Measurements from ENCODE around the gene TEX14. TPM values are rescaled to one million over a fixed set of nuclear protein-coding genes. Genes with fewer than 3 reads are reported as not detected.
"Not testable (repeated sequence)": the region's sequence is repeated elsewhere in the genome, so short reads cannot be mapped to it uniquely, and the experiment has no call there.

Gene TEX14
- polyA plus RNA-seq (2013, experiment 1 of 2; ENCODE audit: insufficient read length) = 0.86 TPM
- polyA plus RNA-seq (2013, experiment 2 of 2; ENCODE audit: insufficient read length) = 0.62 TPM

GRCh38 chr17:58691701-58692238, at the start of gene TEX14:
Gene TEX14, minus strand, starts transcription at chr17:58692045. Its CDS starts 40,044 bp downstream, at chr17:58652001.
- no peak for DNase-seq

DNA sequence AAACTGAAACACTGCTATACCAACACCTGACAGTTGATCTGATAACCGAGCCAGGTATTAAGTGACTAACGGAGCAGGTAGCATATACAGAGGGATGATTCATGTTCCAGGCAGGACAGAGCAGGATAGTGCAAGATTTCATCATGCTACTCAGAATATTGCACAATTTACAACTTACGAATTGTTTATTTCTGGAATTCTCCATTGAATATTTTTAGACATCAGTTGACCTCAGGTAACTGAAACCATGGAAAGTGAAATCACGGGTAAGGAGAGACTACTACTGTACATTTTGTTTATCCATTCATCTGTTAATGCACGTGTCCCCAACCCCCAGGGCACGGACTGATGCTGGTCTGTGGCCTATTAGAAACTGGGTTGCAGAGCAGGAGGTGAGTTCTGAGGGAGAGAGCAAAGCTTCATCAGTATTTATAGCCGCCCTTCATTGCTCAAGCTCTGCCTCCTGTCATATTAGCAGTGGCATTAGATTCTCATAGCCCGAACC, 49.3 kb upstream of the TEX14 start:
- DNase-seq = peak; percentile 9

GRCh38 chr17:58734811-58735210, 43.0 kb upstream of the TEX14 start:
- no peak for DNase-seq

DNA sequence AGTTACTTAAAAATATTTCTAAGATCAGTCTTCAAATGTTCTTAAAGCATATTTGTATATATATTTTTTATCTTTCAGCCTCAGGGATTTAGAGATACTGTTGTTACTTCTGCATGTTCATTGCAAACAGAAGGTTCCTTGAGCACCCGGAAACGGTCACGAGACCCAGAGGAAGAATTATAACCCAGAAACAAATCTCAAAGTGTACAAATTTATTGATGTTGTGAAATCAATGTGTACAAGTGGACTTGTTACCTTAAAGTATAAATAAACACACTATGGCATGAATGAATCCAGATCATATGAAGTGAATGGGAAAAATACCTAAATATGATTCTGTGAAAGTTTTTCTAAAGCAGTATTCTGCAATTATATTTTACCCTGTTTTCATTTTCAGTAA, 42.2 kb upstream of the TEX14 start:
- no peak for DNase-seq

DNA sequence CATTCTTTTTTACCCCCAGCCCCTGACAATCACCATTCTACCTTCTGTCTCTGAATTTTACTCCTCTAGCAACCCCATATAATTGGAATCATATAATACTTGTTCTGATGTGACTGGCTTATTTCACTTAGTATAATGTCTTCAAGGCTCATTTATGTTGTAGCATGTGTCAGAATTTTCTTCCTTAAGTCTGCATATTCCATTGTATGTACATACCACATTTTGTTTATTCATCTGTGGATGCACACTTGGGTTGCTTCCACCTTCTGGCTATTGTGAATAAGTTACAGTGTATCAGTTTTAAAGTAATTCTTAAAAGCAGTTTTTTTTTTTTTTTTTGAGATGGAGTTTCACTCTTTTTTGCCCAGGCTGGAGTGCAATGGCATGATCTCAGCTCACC, 39.1 kb upstream of the TEX14 start:
- DNase-seq = no peak

DNA sequence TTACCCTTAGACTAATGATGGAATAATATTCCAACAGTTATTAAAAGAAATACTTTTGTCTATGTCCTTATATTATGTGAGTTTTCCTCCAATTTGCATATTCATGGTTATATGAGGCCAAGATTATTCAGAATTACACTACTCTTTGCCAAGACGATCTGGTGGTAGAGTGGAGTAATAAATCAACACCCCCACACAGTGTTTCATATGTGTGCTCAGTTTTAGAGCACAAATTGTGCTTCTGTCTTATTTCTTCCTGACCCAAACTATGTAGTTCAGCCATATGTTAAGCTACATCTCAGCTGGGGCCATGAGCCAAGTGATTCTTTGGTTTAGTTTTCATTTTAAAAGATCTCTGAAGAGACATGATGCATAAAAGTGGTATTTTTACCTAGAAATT, 37.0 kb upstream of the TEX14 start:
- DNase-seq = peak; percentile 48

DNA sequence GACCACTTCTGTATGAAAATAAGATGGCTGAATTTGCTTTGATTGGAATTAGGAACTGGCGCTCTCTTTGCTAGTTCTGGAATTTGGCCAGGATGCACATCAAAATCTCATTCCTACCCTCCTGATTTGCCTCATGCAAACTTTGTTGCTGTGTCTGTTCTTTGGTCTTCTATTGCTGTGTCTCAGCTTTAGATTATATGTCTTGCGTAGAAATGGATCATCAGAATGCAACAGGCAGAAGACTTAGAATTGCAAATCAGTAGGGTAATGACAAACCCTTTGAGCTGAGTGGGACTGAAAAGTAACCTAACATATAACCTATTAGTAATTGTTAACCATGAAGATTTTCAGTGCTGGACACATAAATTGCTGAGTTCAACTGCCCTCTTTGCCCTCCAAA, 30.9 kb upstream of the TEX14 start:
- no peak for DNase-seq

DNA sequence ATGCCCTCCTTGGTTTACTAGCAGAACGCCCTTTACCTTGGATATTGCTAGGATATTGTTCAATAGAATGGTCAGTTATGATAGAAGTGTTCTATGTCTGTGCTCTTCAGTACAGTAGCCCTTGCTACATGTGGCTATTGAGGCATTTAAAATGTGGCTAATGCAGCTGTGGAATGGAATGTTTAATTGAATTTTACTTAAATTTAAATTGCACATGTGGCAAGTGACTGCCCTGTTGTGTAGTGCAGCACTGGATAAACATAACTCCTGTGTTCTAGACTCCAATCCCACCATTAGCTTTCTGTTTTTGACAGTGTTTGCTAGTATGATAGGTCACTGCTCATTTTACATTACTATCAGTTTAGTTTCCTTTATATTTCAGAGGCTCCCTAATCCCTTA, 30.4 kb upstream of the TEX14 start:
- no peak for DNase-seq

DNA sequence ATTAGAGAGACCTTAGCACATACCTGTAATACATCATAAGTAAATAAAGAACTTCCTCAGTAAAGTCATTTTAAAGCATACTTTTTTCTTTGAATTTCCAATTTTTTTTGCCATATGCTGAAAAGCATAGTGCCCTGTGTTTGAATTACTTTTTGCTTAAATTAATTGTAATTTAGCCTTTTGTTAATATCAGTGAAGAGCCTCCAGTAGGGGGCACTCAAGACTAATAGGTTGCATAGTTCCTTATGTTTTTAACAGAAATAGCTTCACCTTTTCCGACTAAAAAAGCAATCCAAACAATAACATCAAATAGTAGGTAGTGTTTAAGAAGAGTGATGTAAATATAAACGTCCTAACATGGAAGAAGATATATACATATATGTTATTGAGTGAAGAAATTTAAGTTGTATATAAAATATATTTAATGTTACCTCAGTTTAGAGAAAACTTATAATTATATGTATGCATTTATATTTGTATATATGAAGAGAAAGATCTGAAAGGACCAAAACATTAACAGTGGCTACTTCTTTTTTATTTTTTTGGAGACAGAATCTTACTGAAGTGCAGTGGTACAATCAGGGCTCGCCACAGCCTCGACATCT, 19.2 kb upstream of the TEX14 start:
- peak; percentile 53 for DNase-seq

DNA sequence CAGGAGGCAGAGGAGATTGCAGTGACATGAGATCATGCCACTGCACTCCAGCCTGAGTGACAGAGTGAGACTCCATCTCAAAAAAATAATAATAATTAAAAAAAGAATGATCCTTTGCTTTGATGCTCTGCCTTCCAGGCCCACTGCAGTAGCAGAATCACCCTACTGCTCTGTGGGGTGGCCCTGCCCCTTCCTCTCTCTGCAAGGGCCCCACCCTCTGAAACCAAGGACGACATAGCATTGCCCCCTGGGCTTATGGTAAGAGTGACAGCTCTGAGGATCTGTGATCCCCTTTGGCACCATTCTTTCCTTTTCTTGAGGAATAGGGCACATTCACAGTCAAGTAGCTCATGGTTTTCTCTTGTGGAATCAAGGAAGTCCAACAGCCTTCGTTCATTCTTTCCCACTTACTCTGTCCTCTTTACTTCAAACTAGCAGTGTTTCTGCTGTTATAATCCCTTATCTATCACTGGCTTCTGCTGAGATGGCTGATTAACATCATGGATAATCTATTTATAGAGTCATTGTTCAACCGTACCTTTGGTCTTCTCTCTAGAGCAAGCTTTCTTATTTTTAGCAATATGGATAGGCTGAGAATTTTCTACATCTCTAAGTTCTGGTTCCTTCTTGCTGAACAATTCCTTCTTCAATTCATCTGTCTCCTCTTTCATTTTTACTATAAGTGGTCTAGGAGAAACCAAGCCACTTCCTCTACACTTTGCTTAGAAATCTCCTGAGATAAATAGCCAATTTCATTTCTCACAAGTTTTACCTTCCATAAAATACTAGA, 14.7 kb upstream of the TEX14 start:
- DNase-seq = no peak

GRCh38 chr17:58703916-58704286, 12.1 kb upstream of the TEX14 start:
- DNase-seq = no peak

DNA sequence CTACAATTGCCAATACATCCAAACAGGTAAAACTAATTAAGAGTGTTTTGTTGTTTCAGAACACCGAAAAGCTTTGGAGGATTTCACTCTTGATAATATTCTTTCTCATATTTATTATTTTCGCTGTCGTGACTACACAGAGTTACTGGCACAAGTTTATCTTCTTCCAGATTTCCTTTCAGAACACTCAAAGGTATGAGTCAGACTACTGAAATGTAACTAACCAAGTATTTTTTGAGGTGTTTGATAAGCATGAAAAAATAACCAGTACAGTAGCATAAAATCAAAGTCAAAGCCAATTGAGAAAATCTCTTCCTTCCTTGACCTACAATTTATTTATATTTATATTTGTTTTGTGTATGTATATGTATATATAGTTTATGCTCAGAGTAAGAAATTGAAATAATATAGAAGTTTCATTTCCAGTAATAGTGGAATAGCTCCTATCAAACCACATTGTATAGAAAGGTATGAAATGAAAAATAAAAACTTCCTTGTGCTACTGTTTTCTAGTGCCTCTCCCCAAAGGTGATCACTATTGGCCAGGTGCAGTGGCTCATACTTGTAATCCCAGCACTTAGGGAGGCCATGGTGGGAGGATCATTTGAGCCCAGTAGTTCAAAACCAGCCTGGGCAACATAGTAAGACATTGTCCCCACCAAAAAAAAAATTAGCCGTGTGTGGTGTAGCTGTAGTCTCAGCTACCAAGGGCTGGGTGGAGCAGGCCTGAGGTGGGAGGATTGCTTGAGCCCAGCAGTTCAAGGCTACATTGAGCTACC, 11.5 kb upstream of the TEX14 start:
- DNase-seq = peak; percentile 32

- no peak for DNase-seq
These were observed 10.9 kb upstream of the TEX14 start for GRCh38 chr17:58702708-58703107.

DNA sequence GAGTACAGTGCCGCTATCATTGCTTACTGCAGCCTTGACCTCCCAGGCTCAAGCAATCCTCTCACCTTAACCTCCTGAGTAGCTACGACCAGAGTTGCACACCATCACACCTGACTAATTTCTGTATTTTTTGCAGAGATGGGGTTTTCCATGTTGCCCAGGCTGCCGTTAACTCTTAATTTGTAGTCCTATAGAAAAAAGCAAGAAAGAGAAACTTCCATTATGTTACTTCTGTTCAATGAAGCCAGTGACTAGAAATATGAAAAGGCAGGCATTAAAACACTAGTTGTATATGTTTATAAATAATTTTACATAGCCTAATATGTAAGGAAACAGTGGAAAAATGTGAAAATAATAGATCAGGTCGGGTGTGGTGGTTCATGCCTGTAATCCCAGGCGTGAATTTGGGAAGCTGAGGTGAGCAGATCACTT, 10.2 kb upstream of the TEX14 start:
- DNase-seq = no peak

DNA sequence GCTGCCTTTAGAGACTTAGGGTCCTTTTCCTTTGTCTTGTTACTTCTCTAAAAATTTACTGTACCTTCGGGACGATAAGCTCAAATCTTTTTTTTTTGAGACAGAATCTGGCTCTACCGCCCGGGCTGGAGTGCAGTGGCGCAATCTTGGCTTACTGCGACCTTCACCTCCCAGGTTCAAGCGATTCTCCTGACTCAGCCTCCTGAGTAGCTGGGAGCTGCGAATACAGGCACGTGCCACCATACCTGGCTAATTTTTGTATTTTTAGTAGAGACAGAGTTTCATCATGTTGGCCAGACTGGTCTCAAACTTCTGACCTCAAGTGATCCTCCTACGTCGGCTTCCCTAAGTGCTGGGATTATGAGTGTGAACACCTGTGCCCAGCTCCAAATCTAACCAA, 7.9 kb upstream of the TEX14 start:
- no peak for DNase-seq

DNA sequence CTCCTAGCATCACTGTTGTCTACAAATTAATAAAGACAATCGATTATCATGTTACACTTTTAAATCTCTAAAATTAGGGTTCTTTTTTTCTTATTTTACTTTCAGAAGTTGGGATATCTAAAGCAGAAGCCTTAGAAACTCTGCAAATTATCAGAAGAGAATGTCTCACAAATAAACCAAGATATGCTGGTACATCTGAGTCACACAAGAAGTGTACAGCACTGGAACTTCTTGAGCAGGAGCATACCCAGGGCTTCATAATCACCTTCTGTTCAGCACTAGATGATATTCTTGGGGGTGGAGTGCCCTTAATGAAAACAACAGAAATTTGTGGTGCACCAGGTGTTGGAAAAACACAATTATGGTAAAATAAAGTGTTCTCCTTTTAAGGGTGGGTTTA, 3.0 kb upstream of the TEX14 start:
- no peak for DNase-seq

DNA sequence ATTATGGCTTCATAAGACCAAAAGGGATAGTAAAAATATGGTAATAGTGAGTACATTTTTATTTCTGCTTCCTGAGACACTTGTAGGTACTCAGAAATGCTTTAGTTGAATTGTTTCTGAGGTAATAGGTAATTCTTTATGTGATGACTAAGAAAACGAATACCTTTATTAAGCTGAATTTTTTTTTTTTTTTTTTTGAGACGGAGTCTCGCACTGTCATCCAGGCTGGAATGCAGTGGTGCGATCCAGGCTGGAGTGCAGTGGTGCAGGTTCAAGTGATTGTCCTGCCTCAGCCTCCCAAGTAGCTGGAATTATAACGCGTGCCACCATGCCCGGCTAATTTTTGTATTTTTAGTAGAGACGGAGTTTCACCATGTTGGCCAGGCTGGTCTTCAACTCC, 2.5 kb upstream of the TEX14 start:
- DNase-seq = no peak

- DNase-seq = no peak
These were observed 1.9 kb upstream of the TEX14 start for GRCh38 chr17:58693751-58694150.

GRCh38 chr17:58693208-58693607, 1.4 kb upstream of the TEX14 start:
- peak; percentile 13 for DNase-seq

- DNase-seq = peak; percentile 86
These were observed 602 bp upstream of the TEX14 start, which contains the start of gene RAD51C for GRCh38 chr17:58692239-58693055. Gene RAD51C, plus strand, starts transcription at chr17:58692602. Its CDS starts 42 bp downstream, at chr17:58692644.

DNA sequence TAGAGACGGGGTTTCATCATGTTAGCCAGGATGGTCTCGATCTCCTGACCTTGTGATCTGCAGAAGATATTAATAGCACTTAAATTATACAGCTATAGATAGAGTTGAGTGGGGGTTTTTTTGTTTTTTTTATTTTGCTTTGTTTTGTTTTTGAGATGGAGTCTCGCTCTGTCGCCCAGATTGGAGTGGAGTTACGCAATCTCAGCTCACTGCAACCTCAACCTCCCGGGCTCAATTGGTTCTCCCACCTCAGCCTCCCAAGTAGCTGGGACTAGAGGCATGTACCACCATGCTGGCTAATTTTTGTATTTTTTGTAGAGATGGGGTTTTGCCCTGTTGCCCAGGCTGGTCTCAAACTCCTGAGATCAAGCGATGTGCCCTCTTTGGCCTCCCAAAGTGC, 1.8 kb downstream of the TEX14 start:
- not testable (repeated sequence) for DNase-seq

- no peak for DNase-seq
These were observed 3.3 kb downstream of the TEX14 start for GRCh38 chr17:58688521-58688920.
